GM18508 (cell line): Measurements from ENCODE around the gene CRIP2.

Experiments
- ATAC-seq: cut with Tn5 transposase; IDR thresholded peaks from one replicate; pipeline ENCODE4 v1.9.1; 2021; ENCODE audit warnings: moderate number of reproducible peaks; ENCODE audit not compliant: insufficient read depth, unreplicated experiment

Gene CRIP2

DNA sequence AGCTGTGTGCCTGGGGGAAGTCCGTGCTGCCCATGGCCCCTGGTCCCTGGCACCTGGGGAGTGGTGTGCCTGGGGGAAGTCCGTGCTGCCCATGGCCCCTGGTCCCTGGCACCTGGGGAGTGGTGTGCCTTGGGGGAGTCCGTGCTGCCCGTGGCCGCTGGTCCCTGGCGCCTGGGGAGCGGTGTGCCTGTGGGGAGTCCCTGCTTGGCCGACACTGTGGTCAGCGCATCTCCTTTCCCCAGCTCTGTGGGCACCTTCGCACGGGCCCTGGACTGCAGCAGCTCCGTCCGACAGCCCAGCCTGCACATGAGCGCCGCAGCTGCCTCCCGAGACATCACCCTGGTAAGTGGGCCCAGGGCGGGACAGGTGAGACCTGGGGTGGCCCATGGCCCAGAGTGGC is 14.5 kb upstream of the CRIP2 start:
- ATAC-seq: no peak

DNA sequence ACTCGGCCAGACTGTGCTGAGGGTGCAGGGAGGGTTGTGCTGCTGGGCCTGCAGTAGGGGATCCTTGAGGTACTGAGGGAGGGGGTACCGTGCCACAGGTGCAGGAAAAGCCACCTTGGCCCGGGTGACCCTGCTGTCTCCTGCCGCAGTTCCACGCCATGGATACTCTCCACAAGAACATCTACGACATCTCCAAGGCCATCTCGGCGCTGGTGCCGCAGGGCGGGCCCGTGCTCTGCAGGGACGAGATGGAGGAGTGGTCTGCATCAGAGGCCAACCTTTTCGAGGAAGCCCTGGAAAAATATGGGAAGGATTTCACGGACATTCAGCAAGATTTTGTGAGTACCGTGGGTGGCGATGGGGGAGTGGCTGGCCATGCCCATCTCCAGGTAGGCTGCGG is 14.0 kb upstream of the CRIP2 start:
- ATAC-seq: no peak

DNA sequence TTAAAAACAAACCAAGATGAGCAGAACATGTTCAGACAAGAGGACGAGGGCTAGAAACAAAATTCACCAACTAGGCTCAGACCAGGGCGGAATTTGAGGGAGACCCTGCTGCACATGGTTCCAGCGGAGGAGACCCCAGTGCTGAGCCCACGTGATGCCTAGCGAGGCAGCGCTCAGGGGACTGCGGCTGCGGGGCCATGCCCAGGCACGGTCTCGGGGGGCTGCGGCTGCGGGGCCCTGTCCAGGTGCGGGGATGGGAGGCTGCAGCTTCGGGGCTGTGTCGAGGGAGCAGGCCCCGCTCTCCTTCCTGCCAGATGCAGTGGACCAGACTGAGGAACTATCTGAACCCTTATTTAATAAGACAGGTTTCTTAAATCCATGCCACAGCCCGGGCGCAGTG is 12.7 kb upstream of the CRIP2 start:
- ATAC-seq: no peak

DNA sequence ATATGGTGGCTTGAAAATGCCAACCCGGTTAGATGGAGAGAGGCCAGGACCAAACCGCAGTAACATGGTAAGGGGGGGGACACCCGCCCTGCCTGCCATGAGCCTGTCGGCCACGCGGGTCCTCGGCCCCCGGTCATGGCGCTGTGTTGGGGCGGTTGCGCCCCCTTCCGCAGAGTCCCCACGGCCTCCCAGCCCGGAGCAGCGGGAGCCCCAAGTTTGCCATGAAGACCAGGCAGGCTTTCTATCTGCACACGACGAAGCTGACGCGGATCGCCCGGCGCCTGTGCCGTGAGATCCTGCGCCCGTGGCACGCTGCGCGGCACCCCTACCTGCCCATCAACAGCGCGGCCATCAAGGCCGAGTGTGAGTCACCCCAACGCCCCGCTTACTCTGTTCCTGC is 10.1 kb upstream of the CRIP2 start:
- no peak for ATAC-seq

DNA sequence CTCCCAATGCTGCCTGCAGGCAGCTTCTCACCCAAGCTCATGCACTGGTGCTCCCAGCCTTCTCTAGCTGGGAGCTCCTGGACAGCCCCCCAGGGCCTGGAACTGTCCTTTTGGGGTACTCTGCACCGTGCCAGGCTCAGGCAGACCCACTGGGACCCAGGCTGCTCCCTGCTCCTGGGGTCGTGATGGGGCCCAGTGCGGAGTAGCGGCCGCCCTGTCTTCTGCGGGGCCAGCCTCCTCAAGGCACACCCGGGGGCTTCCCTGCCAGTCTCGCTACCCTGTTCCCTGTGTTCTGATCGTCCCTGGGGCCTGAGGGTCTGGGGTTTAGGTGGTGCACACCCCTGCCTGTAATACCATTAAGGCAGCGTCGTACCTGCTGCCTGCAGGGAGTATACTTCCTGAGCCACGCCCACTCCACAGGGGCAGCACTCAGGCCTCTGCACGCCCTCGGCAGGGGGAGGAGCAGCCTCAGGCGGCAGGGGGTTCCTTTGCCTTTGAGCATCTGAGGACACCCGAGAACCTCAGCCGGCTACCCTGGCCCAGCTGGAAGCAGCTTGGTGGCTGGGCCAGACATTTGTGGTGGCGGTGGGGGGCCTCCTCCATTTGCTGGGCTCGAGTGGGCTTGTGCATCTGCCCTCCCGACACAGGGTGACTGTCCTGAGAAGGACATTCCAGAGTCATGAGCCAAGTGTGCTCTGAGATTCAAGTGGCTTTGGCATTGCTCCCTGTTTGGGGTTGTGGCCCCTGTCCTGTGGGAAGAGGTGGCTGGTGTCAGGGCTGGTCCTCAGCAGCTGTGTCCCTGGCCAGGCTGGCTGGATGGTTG is 9.2 kb upstream of the CRIP2 start:
- ATAC-seq: no peak

DNA sequence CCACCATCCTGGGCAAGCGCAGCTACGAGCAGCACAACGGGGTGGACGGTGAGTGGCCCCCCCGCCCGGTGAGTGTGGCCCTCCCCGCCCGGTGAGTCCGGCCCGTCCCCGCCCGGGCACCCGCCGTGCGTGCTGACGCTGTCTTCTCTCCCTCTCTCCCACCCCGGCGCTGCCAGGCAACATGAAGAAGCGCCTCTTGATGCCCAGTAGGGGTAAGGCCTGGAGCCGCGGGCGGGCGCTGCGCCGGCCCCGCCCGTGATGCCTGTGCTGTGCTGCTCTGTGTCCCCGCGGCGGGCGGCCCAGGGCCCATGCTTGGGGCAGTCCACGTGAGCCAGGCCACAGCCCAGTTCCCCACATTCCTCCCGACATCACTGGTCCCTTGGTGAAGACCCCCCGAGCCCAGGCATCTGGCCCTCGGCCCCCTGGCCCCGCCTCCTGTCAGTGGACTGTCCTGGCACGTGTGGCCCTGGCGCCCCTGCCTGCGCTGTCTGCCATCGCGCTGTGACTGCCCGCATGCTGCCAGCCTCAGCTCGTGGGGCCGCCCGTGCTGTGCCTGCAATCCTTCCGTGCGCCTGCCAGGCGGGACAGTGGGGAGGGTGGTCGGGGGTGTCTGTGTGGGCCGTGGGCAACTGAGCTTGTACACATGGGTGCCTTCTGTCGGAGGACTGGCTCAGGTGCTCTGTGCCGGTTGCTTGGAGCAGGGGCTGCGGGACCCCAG is 7.9 kb upstream of the CRIP2 start:
- ATAC-seq: no peak

DNA sequence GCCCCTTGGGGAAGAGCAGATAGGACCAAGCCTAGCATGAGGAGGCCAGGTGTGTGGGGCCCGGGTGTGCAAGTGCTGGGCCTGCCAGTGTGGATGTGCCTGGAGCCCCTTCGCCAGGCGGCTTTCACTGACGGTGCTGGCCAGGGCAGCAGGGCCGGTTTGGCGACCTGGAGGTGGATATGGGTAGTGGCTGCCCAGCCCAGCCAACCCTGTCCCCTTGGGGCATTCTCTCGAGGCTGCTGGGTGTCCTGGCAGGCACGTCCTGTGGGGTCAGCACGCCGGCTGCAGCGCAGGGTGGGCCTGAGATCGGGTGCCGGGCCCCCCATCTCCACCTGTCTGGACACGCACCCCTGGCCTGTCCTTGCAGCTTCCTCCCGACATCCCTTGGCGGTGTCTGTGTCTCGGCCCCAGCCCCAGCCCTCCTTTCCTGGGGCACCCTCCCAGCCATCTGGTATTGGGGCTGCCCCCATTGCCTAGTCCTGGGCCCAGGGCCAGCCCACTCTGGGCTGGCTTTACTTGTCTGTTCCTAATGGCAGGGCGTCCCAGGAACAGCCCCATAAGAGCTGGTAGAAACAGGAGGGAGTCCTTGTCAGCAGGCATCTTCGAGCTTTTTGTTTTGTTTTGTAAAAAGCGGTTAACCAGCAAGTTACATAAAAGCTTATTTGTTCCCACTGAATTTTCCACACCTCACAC is 7.2 kb upstream of the CRIP2 start:
- no peak for ATAC-seq

DNA sequence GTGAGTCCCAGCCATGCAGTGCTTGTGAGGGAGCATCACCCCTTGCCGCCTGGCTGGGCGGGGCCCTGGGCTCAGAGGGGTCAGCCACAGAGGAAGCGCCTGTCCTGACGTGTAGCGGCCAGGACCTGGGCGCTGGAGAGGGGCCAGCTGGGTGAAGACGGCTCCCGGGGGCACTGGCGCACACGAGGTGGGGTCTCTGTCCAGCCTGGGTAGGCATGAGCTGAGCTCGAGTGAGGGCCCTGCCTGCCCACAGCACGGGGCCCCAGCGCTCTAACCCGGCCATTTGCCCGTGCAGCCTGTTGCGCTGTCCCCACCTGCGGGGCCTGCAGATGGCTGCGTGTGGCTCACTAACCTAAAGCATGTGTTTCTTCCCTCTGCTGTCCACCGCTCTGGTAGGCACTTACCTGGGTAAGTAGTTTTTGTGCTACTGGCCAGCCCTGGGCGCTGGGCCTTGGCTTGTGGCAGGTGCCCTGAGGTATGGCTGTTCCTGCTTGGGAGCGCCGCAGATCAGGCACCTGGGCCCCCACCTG is 6.6 kb upstream of the CRIP2 start:
- no peak for ATAC-seq

DNA sequence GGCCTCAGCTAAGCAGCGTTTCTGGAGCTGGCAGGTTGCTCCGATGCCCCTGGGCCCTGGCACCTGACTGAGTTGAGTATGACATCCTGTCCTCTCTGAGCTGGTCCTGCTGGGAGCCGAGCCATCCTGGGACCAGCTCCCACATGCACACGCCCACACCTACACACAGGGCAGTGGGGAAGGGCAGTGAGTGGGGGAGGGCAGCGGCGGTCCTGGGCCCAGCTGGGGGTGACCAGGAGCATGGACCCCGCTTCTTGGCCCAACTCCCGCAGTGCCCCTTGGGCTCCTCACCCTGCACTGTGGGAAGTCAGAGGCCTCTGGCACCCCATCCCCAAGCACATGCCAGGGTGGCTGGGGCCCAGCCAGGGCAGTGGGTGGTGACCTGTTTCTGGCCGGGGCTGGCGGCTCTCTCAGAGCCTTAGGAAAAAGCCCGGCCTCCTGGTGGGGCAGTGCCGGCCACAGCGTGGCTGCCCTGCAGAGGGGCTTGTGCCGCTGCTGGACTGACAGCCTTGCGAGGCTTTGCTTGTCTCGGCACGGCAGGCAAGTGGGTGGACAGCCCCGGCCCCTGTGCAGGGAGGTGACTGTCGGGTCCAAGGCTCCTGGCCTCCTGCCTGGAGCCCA is 5.9 kb upstream of the CRIP2 start:
- ATAC-seq: no peak

DNA sequence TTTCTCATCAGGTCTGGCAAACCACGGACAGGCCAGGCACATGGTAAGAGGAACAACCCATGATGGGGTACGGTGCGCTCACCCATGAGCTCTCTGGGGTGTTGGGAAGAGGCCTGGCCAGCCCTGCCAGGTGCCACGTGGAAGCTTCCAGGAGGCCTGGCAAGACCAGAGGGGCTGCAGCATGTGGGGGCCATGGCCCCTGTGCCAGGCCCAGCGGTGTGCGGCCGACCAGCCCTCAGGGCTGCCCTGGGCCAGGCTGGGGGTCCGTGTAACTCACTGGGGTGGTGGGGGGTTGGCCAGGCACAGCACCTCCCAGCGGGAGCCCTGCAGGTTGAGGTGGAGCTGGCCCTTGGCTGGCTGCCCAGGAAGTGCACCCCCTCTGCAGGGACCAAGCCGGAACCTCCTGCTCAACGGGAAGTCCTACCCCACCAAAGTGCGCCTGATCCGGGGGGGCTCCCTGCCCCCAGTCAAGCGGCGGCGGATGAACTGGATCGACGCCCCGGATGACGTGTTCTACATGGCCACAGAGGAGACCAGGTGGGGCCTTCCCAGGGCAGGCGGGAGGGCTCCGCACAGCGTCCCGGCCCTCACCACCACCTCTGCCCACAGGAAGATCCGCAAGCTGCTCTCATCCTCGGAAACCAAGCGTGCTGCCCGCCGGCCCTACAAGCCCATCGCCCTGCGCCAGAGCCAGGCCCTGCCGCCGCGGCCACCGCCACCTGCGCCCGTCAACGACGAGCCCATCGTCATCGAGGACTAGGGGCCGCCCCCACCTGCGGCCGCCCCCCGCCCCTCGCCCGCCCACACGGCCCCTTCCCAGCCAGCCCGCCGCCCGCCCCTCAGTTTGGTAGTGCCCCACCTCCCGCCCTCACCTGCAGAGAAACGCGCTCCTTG is 4.9 kb upstream of the CRIP2 start:
- no peak for ATAC-seq

DNA sequence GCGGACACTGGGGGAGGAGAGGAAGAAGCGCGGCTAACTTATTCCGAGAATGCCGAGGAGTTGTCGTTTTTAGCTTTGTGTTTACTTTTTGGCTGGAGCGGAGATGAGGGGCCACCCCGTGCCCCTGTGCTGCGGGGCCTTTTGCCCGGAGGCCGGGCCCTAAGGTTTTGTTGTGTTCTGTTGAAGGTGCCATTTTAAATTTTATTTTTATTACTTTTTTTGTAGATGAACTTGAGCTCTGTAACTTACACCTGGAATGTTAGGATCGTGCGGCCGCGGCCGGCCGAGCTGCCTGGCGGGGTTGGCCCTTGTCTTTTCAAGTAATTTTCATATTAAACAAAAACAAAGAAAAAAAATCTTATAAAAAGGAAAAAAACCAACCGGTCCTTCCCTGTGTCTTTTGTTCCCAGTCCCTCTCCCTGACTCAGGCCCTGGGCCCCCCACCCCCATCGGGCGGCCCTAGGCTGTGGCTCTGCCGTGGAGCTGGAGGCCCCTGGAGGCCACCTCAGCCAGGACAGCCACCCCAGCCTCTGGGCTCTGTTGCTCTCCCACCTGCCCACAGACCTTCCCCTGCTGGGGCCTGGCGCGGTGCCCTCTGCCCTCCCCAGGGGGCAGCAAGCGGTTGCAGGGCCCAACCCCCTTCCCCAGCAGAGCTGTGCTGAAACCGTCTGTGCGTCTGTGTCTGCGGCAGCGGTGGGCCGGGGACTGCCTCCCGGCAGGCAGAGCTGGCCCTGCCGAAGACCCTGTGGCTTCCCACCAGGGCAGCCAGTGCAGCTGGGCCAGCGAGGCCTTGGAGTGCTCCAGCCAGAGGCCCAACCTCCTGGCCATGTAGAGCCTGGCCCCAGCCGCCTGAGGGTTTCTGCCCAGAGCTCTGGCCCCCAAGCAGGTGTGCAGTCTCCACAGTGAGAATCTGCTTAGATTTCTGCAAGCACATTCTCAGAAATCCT is 4.0 kb upstream of the CRIP2 start:
- no peak for ATAC-seq

DNA sequence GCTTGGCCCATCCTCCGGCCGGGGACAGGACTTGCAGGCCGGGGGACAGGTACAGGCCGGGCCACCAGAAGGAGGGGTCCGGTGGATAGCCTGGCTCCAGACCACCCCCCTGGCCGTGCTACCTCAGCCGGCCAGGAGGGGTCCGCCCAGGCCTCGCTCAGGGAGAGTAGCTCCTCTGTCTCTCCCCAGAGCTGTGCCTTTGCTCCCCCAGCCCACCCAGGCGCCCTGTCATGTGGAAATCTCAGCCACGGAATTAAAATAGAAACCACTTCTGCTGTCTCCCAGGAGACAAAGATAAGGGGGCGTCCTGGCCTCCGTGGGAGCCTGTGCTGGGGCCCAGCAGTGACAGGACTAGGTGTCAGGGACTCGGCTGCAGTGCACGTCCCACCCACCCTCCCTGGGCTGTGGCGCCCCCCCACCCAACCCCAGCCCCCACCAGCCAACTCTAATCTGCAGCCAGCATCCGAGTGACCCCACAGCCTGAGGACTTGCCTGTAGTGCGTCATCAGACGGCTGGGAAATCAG is 3.3 kb upstream of the CRIP2 start:
- no peak for ATAC-seq

DNA sequence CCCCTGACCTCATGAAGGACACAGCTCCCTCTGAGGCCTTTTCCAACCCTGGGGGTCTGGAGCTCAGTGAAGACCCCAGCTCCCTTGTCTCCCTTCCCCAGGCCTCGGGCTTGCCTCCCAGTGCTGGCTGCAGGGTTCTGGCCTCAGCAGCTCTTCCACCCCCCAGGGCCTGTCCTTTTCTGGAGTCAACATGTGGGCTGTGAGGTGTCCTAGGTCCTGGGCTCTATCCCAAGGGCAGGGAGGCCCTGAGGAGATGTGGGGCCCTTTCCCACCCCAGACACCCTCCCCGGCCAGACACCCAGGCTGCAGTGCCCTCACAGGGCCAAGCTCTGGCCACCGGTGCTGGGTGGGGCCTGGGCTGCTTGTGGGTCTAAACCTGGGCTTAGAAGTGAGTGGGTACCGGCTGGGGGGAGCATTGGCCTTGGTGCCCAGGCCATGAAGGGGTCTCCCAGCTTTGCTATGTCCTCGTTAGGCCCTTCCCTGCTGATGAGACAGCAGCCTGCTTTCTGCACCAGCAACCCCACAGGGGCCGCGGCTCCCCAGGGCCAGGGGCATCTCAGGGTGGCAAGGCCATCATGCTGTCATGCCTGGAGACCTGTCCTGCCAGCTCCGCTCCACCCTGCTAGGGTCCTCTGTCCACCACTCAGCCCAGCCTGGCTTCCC is 2.7 kb upstream of the CRIP2 start:
- ATAC-seq: no peak

DNA sequence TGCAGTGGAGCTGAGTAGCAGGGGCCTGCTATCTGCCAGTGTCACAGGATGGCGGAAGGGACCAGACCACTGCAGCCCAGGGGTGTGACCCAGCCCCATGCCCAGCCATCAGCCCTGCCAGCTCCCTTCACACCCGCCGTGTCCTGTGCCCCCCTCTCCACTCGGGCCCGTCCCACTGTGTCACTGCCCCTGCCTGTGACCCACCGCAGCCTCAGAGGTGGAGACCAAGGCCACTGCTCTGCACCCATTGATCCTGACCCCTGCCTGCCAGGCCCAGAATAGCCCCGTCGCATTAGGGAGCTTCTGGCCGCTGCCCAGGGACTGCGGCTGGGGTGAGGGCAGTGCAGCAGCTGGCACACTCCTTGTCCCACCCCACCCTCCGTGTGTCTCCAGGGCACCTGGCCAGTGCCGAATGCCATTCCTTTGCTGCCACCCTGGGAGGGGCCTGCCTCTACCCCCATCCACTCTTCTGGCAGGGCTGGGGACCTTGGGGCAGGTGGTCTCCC is 2.1 kb upstream of the CRIP2 start:
- no peak for ATAC-seq

DNA sequence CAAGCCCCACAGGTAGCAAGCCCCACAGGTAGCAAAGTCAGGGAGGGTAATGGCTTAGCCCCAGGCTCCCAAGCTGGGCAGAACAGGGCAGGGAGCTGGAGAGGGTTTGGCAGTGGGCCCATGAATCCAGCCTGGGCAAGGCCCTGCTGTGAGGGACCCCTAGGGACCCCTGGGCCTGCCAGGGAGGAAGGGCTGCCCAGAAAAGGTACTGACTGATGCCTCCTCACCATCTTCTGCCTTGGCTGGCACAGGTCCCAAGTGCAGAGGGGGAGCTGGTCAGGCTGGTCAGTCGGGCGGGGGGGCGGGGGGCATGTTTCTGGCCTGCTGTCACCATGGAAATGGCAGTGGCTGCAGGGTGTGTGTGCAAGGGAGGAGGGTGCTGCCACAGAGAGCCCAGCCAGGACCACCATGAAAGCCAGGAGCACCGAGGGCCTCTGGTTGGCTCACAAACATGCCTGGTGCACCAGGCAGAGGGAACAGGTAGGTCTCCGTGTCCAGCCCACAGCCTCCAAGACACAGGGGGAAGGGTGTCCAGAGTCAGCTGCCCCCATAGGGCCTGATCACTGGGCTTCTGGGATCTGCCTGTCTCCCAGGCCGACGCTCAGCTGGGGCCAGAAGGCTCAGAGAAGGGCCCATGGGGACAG is 1.5 kb upstream of the CRIP2 start:
- ATAC-seq: no peak

DNA sequence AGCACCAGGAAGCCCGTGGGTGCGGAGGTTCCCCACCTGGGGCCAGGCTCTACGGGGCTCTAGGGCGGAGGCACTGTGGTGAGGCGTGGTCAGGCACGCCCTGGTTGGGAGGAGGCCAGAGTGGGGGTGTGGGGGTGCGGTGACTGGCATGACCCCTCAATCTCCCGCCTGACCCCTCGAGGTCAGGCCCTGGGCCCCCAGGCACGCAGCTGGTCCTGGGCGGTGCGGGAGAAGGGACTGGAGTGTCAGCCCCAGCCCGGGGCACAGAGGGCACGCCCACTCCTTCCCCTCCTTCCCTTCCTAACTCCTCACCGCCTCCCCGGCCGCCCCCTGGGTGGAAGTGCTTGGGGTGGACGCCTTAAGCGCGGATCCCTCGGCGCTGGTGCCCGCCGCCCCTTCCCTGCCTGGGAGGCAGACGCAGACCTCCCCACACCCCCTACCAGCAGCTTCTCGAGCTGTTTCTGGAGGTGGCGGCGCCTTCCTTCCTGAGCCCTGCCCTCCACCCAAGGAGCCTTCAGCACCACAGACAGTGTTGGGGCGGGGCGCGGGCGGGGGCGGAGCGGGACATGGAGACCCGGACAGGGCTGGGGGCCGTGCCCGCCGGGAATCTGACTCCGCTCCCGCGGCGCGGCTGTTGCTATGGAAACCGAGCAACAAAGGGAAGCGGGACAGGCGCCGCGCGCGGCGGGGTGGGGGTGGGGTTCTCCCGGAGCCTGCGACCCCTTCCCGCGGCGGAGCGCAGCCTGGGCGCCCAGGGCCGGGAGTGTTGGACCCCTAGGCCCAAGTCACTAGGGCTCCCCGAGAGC is 741 bp upstream of the CRIP2 start:
- ATAC-seq: no peak
